Measurements from ENCODE around the gene ARMC6. TPM values are rescaled to one million over a fixed set of nuclear protein-coding genes. Genes with fewer than 3 reads are reported as not detected.

ARMC6 gene
- total RNA-seq = 10 to 100 TPM; 30.0 to 33.5 TPM

GRCh38 chr19:19033426-19034203, at the start of gene ARMC6, which contains the start of gene SUGP2:
Gene ARMC6, plus strand, starts transcription at chr19:19033603. Its CDS starts 607 bp downstream, at chr19:19034210.
Gene SUGP2, minus strand, starts transcription at chr19:19033517. Its CDS starts 2,446 bp downstream, at chr19:19031071.

GRCh38 chr19:19063183-19064097, 30.0 kb downstream of the ARMC6 start, which contains the start of gene SLC25A42:
Gene SLC25A42, plus strand, starts transcription at chr19:19063994. Its CDS starts 32,131 bp downstream, at chr19:19096125.

Other genes starting within 250 kb of the ARMC6 start
- not detected for gene COMP, start 242.3 kb upstream of the ARMC6 start, total RNA-seq
- gene UPF1, start 201.6 kb upstream of the ARMC6 start, total RNA-seq = 10 to 100 TPM; 76.8 to 82.2 TPM
- not detected for gene CERS1, start 137.4 kb upstream of the ARMC6 start, total RNA-seq
- 100 to 1,000 TPM; 256 to 260 TPM for gene COPE, start 114.2 kb upstream of the ARMC6 start, total RNA-seq
- 10 to 100 TPM; 40.9 to 42.9 TPM for gene DDX49, start 113.9 kb upstream of the ARMC6 start, total RNA-seq
- gene HOMER3, start 92.4 kb upstream of the ARMC6 start, total RNA-seq = not detected
- 100 to 1,000 TPM; 124 to 134 TPM for gene SUGP2, start 86 bp upstream of the ARMC6 start, total RNA-seq
- gene SLC25A42, start 30.4 kb downstream of the ARMC6 start, total RNA-seq = 10 to 100 TPM; 23.6 to 25.9 TPM
- gene TMEM161A, start 104.9 kb downstream of the ARMC6 start, total RNA-seq = 10 to 100 TPM; 21.2 to 21.6 TPM
- 1 to 10 TPM; 2.7 to 4.5 TPM for gene MEF2B, start 136.7 kb downstream of the ARMC6 start, total RNA-seq
- 10 to 100 TPM; 34.5 to 35.0 TPM for gene BORCS8, start 158.5 kb downstream of the ARMC6 start, total RNA-seq
- 10 to 100 TPM; 92.8 to 96.1 TPM for gene RFXANK, start 158.7 kb downstream of the ARMC6 start, total RNA-seq
- 10 to 100 TPM; 25.5 to 25.6 TPM for gene NR2C2AP, start 169.8 kb downstream of the ARMC6 start, total RNA-seq
- gene NCAN, start 178.4 kb downstream of the ARMC6 start, total RNA-seq = not detected
- gene TM6SF2, start 239.7 kb downstream of the ARMC6 start, total RNA-seq = not detected

Data from activated naive CD4-positive, alpha-beta T cell treated with anti-CD3 and anti-CD28 coated beads, Interleukin-2, amount 10 ng/mL, durations not matched to agents 5 hours and 36 hours (primary cell).